Body of pancreas (tissue), 4 donors: ENCODE results near the gene MAT2A.

ENCODE experiments used
- POLR2A ChIP-seq, 3 donors: fragments of 450-650 bp; IDR thresholded peaks; one replicate each; pipeline ENCODE4 v1.6.1; 2016; ENCODE audit warnings: antibody characterized with exemption in 3 of 3, mild to moderate bottlenecking in 2 of 3
- TF ChIP-seq, protein P1 (sequence below), 7 experiments: fragments of 450-650 bp in 4 of 7; fragments of 200-600 bp in 3 of 7; sonication (generic) in 3 of 7; IDR thresholded peaks; one replicate each; pipeline ENCODE4 v1.5.1; 2016 to 2019; ENCODE audit warnings: antibody characterized with exemption in 7 of 7

DNA sequence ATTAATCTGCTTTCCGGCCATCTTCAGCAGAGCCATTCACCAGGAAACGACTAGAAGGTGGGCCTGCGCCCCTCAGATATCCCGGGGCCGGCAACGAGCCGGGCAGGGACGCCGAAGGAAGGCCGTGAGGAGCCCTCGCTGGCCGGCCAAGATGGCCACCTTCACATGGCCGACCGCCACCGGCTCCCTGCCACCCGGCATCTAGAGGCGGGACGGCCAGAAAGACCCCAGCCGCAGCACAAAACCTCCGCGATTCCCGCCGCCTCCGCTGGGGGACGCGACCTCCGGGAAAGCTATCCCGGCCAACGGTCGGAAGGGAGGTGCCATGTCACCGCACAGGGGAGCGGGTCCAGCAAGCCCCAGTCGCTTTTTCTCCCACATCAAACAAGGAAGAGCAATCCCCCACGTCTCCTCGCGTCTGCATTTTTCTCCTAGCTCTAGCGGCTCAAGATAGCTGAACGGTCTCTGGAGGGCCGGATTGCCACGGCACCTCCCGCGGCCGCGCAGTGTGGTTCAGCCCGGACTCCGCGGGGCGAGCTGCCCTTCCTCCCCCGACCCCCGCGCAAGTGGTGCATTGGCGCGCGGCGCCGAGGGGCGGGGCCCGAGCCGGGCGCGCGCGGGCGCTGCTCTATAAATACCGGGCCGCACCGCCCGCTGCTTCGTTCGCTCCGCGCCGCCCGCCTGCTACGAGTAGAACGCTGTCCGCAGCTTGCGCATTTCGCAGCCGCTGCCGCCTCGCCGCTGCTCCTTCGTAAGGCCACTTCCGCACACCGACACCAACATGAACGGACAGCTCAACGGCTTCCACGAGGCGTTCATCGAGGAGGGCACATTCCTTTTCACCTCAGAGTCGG lies at the start of gene MAT2A:
- peak; percentile 100 for TF ChIP-seq POLR2A (IDR thresholded peaks at IDR 0.05)
- TF ChIP-seq, protein P1, sequence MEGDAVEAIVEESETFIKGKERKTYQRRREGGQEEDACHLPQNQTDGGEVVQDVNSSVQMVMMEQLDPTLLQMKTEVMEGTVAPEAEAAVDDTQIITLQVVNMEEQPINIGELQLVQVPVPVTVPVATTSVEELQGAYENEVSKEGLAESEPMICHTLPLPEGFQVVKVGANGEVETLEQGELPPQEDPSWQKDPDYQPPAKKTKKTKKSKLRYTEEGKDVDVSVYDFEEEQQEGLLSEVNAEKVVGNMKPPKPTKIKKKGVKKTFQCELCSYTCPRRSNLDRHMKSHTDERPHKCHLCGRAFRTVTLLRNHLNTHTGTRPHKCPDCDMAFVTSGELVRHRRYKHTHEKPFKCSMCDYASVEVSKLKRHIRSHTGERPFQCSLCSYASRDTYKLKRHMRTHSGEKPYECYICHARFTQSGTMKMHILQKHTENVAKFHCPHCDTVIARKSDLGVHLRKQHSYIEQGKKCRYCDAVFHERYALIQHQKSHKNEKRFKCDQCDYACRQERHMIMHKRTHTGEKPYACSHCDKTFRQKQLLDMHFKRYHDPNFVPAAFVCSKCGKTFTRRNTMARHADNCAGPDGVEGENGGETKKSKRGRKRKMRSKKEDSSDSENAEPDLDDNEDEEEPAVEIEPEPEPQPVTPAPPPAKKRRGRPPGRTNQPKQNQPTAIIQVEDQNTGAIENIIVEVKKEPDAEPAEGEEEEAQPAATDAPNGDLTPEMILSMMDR (IDR thresholded peaks at IDR 0.05), result peak; percentile 58 to 92 (median 79)
